ENCODE data around the gene PAQR6. TPM values are rescaled to one million over a fixed set of nuclear protein-coding genes. Genes with fewer than 3 reads are reported as not detected.

Gene PAQR6
- total RNA-seq, 1 donor = 0.43 TPM

DNA sequence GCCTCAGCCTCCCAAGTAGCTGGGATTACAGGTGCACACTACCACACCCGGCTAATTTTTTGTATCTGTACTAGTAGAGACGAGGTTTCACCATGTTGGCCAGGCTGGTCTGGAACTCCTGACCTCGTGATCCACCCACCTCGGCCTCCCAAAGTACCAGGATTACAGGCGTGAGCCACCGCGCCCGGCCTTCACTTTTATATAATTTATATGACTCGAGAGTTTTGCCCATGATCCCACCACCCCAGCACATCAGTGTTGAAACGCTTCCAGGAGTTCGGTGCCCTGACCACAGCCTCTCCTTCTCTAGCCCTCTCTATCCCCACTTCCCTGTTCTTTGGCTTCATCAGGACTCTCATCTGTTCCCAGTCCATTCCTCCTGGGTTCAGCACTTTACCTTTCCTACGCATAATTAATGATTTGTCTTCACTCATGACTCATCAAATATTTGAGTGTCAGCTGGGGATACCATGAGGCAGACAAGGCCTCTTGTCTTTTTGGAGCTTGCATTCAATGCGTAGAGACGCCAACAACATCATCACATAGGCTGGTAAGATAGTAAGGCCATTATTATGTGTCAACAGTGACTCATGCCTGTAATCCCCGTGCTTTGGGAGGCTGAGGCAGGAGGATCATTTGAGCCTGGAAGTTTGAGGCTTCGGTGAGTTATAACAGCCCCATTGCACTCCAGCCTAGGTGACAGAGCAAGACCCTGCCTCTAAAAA is 33.7 kb downstream of the PAQR6 start:
- TF ChIP-seq, protein P1, sequence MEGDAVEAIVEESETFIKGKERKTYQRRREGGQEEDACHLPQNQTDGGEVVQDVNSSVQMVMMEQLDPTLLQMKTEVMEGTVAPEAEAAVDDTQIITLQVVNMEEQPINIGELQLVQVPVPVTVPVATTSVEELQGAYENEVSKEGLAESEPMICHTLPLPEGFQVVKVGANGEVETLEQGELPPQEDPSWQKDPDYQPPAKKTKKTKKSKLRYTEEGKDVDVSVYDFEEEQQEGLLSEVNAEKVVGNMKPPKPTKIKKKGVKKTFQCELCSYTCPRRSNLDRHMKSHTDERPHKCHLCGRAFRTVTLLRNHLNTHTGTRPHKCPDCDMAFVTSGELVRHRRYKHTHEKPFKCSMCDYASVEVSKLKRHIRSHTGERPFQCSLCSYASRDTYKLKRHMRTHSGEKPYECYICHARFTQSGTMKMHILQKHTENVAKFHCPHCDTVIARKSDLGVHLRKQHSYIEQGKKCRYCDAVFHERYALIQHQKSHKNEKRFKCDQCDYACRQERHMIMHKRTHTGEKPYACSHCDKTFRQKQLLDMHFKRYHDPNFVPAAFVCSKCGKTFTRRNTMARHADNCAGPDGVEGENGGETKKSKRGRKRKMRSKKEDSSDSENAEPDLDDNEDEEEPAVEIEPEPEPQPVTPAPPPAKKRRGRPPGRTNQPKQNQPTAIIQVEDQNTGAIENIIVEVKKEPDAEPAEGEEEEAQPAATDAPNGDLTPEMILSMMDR (IDR thresholded peaks at IDR 0.05; ENCODE audit: insufficient read depth, low read depth, low read length) = no peak
- no peak for DNase-seq (ENCODE audit: low read depth)
- peak overlapping the region; percentile 95 for H3K4me3 ChIP-seq (ENCODE audit: low read depth, low read length)

- TF ChIP-seq, protein P1 (IDR thresholded peaks at IDR 0.05; ENCODE audit: insufficient read depth, low read depth, low read length) = no peak
- no peak for DNase-seq (ENCODE audit: low read depth)
- H3K4me3 ChIP-seq (ENCODE audit: low read depth, low read length) = peak overlapping the region; percentile 95
Measured at GRCh38 chr1:156213644-156213966, 34.3 kb downstream of the PAQR6 start.

DNA sequence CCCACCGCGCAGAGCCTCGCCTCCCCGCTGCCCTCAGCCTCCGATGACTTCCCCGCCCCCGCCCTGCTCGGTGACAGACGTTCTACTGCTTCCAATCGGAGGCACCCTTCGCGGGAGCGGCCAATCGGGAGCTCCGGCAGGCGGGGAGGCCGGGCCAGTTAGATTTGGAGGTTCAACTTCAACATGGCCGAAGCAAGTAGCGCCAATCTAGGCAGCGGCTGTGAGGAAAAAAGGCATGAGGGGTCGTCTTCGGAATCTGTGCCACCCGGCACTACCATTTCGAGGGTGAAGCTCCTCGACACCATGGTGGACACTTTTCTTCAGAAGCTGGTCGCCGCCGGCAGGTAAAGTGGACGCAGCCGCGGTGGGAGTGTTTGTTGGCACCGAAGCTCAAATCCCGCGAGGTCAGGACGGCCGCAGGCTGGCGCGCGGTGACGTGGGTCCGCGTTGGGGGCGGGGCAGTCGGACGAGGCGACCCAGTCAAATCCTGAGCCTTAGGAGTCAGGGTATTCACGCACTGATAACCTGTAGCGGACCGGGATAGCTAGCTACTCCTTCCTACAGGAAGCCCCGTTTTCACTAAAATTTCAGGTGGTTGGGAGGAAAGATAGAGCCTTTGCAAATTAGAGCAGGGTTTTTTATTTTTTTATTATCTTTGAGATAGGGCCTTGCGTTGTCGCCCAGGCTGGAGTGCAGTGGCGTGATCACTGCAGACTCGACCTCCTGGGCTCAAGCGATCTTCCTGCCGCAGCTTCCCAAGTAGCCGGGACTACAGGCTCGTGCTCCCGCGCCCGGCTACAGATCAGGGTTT is 34.8 kb downstream of the PAQR6 start, which contains the start of gene PMF1:
TSS of gene PMF1 (plus strand) at position 175 of the 811 bp plus-strand sequence. CDS start at position 184, 9 bp downstream.
- peak; percentile 97 for DNase-seq (ENCODE audit: low read depth)
- H3K4me3 ChIP-seq (ENCODE audit: low read depth, low read length) = peak within 1 kb of the TSS; percentile 95
- TF ChIP-seq, protein P1 (IDR thresholded peaks at IDR 0.05; ENCODE audit: insufficient read depth, low read depth, low read length) = no peak

DNA sequence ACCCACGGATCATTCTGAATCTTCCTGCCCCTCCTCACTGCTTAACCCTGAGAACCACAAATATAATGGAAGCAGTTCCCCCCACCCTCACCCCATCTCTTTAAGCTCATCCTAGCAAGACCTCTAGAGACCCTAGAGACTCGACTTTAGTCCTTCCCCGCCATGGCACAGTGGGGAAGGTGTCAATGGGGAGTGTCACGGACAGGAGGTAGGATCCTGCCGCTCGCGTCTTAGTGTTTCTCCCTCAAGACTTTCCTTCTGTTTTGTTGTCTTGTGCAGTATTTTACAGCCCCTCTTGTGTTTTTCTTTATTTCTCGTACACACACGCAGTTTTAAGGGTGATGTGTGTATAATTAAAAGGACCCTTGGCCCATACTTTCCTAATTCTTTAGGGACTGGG is 35.7 kb downstream of the PAQR6 start:
- DNase-seq (ENCODE audit: low read depth) = no peak
- H3K4me3 ChIP-seq (ENCODE audit: low read depth, low read length) = peak overlapping the region; percentile 95

GRCh38 chr1:156211243-156211642 is 36.6 kb downstream of the PAQR6 start:
- no peak overlapping the region for H3K4me3 ChIP-seq (ENCODE audit: low read depth, low read length)
- DNase-seq (ENCODE audit: low read depth) = no peak
- TF ChIP-seq, protein P1 (IDR thresholded peaks at IDR 0.05; ENCODE audit: insufficient read depth, low read depth, low read length) = no peak

More for the DNA sequence above, 35.7 kb downstream of the PAQR6 start:
- TF ChIP-seq, protein P1 (IDR thresholded peaks at IDR 0.05; ENCODE audit: insufficient read depth, low read depth, low read length) = no peak

GRCh38 chr1:156204686-156205085 is 43.2 kb downstream of the PAQR6 start:
- H3K4me3 ChIP-seq (ENCODE audit: low read depth, low read length) = no peak overlapping the region
- TF ChIP-seq, protein P1 (IDR thresholded peaks at IDR 0.05; ENCODE audit: insufficient read depth, low read depth, low read length) = no peak
- no peak for DNase-seq (ENCODE audit: low read depth)

Measured in fibroblast of villous mesenchyme (primary cell).